ENCODE results near the gene CSNK2A1.
A peak's percentile ranks its signal among the peaks of the same experiment; 100 is the strongest.
"Not testable (repeated sequence)": the region's sequence is repeated elsewhere in the genome, so short reads cannot be mapped to it uniquely, and the experiment has no call there.

The CSNK2A1 gene

DNA sequence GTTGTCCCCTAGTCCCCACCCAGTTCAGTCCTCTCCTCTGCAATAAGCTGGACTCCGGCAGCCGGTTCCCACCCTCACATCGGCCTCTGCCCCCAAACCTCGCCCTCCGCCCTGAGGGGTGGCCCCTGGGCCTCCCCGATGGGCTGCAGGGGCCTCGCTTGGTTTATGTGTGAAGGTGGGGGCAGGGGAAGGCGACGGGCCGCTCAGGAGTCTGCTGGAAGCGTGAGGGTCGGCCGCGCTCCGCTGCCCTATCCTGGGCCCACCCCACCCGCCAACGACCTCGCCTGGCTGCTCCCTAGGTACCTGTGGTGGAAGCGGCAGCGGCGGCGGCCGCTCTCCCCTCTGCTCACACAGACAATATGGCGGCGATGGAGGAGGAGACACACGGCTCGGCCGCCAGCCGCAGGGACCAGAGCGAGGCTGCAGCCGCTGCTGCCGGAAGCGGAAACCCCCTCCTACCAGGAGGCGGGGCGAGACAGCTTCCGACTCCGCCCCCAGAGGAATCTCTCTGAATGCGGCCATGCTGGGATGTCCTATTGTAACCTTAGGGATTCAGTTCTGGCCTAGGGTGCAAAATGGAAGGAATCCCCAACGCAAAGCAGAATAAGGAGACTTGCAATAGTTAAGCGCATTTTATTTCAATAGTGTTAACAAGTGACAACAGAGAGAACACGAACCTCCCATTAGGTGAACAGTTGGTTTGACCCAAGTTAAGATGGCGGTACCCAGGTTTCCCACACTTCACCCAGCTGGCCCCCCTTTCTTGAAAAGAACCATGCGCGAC is at the start of gene CSNK2A1:
CSNK2A1 (minus strand) TSS at position 422 of the 784 bp plus-strand sequence. CDS start 35,239 bp downstream, outside the sequence.
- DNase-seq (ENCODE audit: low read depth in 3 of 3) = peak; percentile 92 to 94 (median 93)

DNA sequence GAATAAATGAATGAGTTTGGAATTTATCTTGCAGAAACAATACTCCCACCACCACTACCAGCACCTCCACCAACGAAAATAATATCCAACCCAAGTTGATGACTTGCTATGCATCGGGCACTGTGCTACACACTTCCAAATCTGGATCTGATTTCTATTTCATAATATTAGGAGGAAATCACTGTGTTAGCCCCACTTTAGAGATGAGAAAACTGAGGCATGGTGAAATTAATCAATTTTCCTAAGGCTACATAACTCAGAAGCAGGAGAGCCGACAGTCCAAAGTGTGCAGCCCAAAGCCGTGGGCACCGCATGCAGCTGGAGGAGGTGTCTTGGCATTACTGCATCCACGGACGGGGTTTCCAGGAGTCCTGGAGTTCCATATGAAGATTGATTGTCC is 48.9 kb upstream of the CSNK2A1 start:
- no peak for DNase-seq (ENCODE audit: low read depth in 3 of 3)

DNA sequence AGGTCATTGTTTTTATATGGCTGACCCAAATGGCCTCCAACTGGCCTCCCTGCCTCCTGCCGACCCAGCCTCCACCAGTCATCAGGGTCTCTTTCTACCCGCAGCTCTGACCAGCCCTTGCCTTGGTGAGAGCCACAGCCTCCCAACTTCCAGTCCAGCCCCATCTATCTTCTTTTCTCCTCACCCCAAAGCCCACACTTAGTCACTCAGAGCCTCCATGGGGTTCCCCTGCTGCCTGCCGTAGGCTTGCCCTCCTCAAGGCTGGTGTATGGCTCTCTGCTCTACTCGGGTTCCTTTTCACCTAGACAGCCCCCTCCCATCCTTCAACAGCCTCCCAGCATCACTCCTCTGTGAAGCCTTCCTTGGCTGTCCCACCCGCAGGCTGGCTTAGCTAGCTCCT is 48.4 kb upstream of the CSNK2A1 start:
- DNase-seq (ENCODE audit: low read depth in 3 of 3) = no peak

DNA sequence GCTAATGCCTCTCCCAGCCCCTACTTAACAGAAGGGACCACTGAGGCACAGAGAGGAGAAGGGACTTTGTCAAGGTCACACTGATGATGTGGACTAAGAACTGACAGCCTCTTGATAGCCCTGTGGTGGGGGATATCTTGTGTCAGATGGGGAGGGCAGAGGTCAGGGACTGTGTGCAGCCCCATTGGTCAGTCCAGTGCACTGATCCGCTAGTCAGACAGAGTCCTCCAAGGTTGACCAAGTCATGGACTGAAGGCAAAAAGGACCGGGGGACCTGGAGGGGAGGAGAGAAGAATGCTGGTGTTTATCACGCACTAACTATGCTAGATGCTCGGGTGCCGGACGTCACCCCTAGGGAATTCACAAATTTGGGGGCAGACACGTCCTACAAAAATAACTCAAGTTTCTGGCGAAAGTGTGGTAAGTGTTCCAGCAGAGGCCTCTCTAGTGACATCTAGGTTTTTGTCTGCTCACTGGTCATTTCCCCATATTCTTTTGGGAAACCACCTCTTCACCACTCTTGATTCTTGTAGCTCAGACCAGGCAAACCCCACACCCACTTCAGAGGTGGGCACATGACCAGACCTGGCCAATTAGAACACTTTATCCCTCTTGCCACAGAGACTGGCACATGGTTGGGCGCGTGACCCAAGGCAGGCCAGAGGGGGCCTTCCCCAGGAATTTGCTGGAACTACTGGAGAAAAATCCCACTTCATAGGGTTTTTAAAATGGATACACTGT is 45.5 kb upstream of the CSNK2A1 start:
- no peak for DNase-seq (ENCODE audit: low read depth in 3 of 3)

DNA sequence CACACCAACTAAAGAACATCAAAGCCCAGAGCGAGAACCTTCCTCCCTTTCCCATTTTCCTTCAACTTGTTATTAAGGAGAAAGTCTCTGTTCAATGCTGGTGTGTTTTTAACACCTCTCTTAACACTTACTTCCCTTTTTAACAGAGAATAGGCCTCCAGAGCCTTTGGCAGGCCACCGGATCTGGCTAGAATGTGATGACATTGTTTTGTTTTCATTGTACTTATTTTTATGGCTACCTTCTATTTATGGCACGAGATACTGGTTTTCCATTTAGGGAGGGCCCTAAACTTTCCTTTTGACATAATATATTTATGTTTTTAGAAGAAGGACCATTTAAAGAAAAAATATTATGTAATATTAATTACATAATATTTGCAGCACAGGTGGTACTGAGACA is 44.9 kb upstream of the CSNK2A1 start:
- DNase-seq (ENCODE audit: low read depth in 3 of 3) = no peak

DNA sequence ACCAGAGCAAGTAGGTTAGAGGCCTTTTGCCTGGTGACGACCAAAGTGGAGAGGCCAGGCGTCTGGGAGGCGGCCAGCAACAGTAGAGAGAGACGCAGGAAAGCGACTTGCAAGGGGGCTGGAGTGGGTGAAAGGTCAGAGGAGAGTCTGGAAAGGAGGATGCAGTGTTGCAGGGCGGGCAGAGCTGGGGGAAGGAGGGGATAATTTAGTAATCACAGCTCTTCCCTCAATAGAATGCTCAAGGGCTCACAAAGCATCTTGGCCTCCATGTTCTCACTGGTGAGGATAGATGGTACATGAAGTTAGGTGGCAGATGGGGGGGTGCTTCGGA is 41.3 kb upstream of the CSNK2A1 start:
- no peak for DNase-seq (ENCODE audit: low read depth in 3 of 3)

DNA sequence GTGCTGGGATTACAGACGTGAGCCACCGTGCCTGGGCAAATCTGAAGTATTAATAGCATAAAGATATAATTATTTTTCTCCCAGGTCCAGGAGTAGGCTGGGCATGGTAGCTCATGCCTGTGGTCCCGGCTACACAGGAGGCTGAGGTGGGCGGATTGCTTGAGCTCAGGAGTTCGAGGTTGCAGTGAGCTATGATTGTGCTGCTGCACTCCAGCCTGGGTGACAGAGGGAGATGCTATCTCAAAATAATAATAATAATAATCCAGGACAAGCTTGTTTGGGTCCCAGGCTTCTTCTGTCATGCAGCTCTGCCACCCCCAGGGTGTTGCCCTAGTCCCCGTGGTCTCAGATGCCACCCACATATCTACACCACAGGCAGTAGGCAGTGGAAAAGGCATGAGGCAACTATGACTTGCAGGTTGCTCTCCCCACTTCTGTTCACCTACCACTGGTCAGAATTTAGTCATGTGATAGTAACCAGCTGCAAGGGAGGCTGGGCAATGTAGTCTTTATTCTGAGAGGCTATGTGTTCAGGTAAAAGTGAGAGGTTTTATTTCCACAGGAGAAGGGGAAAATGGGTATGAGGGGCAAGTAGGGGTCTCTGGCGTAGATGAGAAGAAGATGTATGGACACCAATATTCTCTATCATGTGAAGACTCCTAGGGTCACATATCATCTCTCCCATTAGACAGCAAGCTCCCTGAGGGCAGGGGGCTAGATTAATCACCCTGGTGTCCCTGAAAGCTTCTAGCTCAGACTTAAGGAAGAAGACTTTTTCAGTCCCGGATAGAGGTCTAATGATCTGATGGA is 40.8 kb upstream of the CSNK2A1 start:
- peak in 1 of 3 experiments; percentile 12 for DNase-seq (ENCODE audit: low read depth in 3 of 3)

DNA sequence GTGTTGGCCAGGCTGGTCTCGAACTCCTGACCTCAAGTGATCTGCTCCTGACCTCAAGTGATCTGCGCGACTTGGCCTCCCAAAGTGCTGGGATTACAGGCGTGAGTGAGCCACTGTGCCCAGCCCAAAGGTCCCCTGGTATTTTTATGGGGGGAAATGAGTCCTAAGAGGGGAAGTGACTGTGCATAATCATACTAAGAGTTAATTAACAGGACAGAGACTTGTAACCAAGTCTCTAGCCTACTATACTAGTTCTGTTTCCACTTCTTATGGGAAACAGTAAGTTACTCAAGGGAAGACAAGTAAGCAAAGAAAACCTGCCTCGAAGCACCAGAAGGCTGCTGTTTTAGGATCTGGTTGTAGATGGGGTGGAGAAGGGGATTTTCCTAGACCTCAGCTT is 38.6 kb upstream of the CSNK2A1 start:
- DNase-seq (ENCODE audit: low read depth in 3 of 3) = no peak

DNA sequence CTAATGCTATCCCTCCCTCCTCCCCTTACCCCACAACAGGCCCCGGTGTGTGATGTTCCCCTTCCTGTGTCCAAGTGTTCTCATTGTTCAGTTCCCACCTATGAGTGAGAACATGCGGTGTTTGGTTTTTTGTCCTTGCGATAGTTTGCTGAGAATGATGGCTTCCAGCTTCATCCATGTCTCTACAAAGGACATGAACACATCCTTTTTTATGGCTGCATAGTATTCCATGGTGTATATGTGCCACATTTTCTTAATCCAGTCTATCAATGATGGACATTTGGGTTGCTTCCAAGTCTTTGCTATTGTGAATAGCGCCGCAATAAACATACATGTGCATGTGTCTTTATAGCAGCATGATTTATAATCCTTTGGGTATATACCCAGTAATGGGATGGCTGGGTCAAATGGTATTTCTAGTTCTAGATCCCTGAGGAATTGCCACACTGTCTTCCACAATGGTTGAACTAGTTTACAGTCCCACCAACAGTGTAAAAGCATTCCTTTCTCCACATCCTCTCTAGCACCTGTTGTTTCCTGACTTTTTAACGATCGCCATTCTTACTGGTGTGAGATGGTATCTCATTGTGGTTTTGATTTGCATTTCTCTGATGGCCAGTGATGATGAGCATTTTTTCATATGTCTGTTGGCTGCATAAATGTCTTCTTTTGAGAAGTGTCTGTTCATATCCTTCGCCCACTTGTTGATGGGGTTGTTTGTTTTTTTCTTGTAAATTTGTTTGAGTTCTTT is 35.5 kb upstream of the CSNK2A1 start:
- not testable (repeated sequence) for DNase-seq (ENCODE audit: low read depth in 3 of 3)

DNA sequence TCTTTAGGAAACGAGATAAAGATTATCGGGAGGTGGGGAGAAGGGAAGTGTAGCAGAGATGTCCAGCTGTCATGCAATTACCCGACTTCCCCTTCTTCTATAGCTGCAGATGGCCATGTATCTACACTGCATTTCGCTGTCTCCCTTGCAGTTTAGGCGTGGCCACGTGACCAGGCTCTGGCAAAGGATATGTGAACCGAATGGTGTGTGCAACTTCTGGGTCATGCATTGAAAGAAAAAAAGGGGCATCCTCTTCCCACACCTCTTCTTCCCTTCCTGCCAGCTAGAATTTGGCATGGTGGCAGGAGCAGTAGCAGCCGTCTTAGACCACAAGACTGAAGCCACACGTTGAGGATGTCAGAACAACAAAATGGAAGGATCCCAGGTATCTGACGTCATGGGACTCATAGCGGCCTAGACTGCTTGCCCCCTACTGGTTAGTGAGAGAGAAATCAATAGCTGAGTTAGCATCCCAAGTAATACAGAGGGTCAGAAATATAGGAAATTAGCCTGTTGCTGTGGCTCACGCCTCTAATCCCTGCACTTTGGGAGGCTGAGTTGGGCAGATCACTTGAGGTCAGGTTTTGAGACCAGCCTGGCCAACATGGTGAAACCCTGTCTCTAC is 33.7 kb upstream of the CSNK2A1 start:
- DNase-seq (ENCODE audit: low read depth in 3 of 3) = no peak

DNA sequence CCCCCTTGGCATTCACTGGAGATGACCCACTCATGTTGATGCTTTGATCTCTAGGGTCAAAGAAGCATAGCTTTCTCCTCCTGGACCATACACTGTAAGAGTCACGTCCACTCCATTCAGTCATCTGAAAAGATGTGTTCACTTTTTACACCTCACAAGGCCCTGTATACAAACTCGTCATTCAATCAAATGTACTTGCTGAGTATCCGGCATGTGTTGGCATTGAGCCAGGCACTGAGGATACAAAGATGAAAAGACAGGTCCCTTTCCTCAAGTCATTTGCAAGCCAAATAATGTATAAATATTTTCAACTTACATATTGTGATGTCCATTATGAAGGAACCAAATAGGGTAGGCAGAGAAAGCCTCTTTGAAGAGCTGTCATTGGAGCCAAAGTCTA is 32.6 kb upstream of the CSNK2A1 start:
- DNase-seq (ENCODE audit: low read depth in 3 of 3) = no peak

DNA sequence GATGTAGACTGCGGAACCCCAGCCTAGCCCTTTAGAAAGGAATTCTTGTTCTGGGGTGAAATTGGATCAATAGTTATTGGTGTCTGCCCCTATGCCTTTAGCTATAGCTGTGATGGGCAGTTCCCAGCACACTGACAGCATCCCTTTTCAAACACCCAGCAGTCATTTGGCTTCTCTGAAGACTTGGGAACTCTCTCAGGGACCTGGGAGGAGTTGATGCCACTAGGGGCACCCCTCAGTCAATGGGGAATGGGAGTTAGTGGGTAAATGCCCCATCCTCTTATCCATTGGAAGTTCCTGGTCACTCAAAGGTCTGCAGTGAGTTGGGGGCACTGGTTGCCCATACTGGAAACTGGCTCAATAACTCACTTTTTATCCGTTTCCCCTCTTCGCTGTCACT is 31.6 kb upstream of the CSNK2A1 start:
- no peak for DNase-seq (ENCODE audit: low read depth in 3 of 3)

DNA sequence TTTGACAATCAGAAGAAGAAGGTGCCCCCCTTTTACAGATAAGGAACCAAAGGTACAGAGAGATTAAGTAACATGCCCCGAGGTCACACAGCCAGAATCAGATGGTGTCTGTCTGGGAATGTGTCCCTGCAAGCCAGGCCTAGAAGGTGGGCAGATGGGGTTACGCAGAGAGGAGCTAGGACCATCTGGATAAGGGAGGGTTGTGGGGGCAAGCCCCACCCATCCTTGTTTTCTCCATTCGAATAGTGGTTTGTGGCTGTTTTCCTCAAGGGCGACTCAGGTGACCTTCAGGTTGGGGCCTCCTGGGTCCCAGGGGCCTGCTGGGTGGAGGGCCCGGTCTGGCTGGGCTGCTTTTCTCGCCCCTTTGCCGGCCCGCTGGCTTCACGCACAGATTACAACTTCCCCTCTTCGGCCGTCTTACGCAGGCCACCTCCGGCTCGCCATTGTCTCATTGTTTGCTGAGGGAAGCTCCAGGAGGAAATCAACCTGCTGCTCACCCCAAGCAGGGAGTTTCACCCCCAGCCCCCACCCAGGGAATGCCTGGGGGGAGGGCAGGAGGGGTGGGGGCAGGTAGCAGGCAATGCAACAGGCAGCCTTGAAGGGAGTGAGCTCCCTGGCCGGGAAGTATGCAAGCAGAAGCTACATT is 30.8 kb upstream of the CSNK2A1 start:
- no peak for DNase-seq (ENCODE audit: low read depth in 3 of 3)

DNA sequence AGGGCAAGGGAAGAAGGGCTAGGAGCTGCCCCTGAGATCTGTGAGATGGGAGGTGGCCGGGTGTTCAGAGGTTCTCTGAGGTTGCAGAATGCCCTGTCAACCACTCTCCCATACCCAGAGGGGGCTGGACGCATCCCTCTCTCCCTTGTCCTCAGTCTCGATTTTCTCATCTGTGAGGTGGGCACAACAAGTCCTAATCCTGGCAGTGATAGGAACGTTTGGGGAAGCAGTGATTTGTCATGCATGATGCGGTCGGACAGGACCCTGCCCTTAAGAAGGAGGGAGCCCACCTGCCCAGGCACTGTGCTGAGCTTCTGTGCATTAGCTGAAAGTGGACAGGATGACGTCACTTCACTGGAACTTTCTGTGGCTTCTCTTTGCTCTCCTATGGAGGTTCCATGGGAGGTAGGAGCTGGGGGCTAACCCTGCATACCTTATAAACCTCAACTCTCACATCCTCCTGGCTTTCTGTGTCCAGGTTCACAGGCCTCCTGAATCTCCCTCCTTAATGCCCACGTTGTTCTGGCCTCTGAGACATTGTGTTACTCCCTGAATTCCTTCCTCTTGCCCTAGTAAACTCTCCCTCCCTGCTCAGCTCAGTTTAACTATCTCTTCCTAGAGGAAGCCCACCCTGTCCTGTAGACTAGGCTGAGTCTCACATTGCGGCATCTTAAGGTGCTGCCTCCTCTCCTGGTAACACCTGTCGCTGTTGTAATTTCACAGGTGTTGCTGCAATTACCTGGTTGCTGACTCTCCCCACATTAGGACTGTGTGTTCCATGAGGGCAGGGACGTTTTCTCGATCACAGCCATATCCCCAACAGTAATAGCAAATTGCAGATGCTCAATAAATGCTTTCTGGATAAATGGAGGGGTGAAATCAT is 30.1 kb upstream of the CSNK2A1 start:
- DNase-seq (ENCODE audit: low read depth in 3 of 3) = no peak

DNA sequence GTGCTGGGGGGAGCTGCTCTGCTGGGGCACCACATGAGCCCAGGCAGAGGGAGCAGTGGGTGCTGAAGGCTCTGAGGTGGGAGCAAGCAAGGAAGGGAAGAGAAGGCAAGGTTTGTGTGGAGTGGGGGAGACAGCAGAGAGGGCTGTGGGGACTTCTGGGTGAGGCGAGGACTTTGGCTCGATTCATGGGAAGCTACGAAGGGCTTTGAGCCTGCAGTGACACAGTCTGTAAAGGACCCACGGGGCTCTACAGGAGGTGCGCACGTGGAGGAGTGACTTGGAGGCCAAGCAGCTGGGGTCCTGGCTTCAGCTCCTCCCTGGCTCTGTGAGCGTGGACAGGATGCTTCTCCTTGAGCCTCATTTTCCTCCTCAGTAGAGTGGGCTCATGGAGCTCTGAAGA is 29.1 kb upstream of the CSNK2A1 start:
- no peak for DNase-seq (ENCODE audit: low read depth in 3 of 3)

DNA sequence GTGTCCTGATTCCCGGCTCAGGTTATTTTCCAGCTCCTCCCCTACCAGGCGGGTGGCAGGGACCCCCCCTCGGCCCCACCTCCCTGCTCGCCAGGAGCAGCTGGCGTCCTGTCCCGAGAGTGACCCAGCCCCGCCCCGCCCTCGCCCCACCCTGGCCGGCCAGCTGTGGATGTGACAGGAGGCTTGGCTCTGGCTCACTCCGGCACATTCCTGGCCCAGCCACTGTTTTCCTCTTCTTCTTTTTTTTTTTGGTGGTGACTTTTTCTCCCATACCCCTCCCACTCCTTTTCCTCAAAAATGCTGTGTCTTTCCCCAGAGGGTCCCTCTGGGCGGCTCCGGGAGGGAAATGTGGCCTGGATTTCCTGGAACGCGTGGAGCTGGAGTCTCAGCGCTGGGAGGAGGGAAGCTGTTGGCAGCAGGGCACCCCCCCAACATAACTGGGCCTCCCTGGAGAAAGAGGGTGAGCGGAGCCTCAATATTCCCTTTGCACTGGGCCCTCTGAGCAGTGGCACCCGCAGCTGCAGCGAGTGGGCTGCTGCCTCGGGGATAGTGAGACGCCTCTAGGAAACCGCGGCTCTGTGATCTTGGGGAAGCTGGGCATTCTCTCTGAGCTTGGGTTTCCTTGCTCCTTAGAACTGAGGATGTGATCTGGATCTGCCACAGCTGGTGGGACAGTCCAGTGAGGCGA is 28.3 kb upstream of the CSNK2A1 start:
- DNase-seq (ENCODE audit: low read depth in 3 of 3) = no peak

DNA sequence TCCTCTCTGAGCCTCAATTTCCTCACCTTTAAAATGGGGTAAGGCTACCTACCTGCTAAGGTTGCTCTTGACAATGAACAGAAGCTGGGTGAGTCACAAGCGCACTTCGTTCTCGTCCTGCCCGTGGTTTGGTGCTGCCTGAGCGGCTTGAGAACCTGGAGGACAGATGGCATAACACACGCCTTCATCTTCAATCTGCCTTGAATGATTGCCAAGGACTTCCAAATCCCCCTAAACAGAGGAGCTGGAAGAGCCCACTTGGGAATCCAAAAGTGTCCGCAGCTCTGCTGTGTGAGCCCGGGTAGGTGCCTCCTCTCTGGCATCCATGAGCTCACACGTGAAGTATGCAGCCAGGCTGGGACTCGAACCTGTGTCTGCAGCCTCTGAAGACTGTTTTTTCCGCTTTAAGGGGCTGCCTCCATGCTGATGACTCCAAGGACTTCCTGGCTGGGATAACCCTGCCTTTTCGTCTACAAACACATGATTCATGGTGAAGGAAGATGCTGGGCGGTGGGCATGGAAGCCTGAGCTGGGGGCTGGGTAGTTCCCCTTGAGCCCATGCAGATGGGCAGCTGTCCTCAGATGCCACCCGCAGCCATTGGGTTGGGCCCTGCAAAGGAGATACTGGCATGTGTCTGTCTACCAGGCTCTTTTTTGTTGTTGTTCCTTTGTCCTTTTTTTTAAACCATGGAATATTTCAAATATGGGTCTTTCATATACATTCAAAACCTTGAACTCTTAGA is 25.3 kb upstream of the CSNK2A1 start:
- no peak for DNase-seq (ENCODE audit: low read depth in 3 of 3)

DNA sequence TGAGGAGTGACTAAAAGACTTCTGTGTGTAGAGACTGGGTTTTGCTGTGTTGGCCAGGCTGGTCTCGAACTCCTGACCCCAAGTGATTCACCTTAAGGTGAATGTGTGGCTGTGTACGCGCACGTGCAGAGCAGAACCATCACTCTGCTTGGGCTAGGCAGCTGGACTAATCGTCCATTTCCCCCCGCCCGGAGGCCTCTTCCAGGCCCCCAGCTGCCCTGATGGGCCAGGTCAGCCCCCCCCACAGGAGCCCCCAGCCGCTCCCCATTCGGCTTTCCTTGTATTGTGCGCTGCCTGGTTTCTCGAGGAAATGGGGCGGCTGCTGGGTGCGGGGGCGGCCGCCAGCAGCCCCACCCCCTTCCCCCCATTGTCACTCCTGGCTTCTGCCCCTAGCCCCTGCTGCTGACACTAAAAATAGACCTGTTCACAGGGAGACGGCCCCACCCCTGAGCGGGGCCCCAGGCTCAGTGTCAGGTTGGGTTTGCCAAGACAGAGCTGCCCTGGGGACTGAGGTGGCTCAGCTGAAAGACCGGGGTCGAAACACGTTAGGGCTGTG is 24.6 kb upstream of the CSNK2A1 start:
- no peak for DNase-seq (ENCODE audit: low read depth in 3 of 3)
